Stimulated activated CD4-positive, alpha-beta T cell treated with anti-CD3 and anti-CD28 coated beads, TNF-alpha, amount 100 ng/mL, for 1 hour (primary cell): ENCODE data around the gene C17orf75.
"Not testable (repeated sequence)": the region's sequence is repeated elsewhere in the genome, so short reads cannot be mapped to it uniquely, and the experiment has no call there.

Experiments
- DNase-seq, 3 donors: peaks; one replicate each; pipeline ENCODE4 v3.0.0-alpha.2; 2020; ENCODE audit warnings: low read depth in 3 of 3, low spot score in 1 of 3

Gene C17orf75, protein sequence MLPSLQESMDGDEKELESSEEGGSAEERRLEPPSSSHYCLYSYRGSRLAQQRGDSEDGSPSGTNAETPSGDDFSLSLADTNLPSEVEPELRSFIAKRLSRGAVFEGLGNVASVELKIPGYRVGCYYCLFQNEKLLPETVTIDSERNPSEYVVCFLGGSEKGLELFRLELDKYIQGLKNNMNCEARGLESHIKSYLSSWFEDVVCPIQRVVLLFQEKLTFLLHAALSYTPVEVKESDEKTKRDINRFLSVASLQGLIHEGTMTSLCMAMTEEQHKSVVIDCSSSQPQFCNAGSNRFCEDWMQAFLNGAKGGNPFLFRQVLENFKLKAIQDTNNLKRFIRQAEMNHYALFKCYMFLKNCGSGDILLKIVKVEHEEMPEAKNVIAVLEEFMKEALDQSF

GRCh38 chr17:32341857-32342602, at the start of gene C17orf75:
Gene C17orf75 (minus strand): TSS chr17:32342173. CDS start chr17:32342139, 34 bp downstream.
- peak; percentile 37 to 74 (median 62) for DNase-seq

- no peak for DNase-seq
These were observed 46.9 kb upstream of the C17orf75 start for GRCh38 chr17:32388613-32389459.

DNA sequence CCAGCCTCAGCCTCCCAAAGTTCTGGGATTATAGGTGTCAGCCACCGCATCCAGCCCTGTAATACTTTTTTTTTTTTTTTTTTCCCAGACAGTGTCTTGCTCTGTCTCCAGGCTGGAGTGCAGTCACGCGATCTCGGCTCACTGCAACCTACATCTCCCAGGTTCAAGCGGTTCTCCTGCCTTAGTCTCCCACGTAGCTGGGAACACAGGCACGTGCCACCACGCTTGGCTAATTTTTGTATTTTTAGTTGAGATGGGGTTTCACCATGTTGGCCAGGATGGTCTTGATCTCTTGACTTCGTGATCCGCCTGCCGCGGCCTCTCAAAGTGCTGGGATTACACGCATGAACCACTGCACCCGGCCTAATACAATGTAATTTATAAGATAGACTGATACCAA, 46.2 kb upstream of the C17orf75 start:
- not testable (repeated sequence) for DNase-seq

- DNase-seq: no peak
These were observed 44.9 kb upstream of the C17orf75 start for GRCh38 chr17:32386844-32387243.

DNA sequence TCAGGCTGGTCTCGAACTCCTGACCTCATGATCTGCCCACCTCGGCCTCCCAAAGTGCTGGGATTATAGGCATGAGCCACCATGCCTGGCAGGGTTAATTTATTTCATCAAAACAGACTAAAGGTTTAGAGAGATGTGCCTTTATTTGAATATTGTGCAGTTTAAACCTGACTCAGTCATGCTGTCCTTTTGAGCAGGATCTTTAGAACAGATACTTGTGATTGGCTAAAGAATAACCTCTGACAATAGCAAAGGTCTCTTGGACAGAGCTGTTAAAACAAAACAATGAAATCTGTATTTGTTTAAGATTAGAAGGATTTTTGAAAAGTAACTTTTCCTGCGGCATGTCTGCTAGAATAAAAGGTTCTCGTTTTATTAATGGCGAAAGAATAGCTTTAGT, 44.0 kb upstream of the C17orf75 start:
- DNase-seq: no peak

DNA sequence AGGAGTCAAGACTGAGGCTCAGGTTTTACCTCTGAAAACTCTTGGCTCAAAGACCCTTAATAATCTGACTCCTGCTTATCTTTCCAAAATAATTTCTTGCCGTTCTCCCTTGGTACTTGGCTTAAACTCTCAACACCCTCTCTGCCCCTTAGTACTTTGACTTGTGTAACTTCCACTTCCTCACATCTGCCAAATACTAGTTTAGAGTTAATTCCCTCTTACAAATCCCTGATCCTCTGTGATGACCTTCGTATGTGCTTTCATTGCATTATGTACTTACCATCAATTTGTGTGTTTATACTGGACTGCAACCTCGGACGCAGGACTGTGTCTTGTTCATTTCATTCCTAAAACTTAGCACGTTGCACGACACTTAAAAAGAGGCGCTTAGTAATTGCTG, 43.1 kb upstream of the C17orf75 start:
- DNase-seq: no peak

- DNase-seq: no peak
These were observed 42.0 kb upstream of the C17orf75 start for GRCh38 chr17:32383926-32384434.

GRCh38 chr17:32382526-32383223, 40.7 kb upstream of the C17orf75 start:
- no peak for DNase-seq

- DNase-seq: no peak
These were observed 28.5 kb upstream of the C17orf75 start for GRCh38 chr17:32370426-32370825.

DNA sequence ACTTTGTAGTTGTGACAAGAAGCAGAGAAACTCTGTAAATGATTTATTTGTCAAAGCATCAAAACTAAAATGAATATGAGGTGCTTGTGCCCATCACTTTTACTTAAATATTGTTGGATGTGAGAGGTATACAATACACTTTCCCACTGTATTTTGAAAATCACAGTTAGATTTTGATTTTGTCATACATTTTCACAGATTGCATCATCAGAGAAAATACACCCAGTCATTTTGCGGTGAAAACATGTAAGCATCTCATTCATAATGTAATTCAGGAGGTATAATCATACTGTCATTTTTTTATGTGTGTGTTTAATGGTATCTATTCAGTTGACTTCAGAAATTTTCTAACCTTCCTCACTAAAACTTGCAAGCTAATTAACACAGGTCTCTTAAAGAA, 19.3 kb upstream of the C17orf75 start:
- no peak for DNase-seq

DNA sequence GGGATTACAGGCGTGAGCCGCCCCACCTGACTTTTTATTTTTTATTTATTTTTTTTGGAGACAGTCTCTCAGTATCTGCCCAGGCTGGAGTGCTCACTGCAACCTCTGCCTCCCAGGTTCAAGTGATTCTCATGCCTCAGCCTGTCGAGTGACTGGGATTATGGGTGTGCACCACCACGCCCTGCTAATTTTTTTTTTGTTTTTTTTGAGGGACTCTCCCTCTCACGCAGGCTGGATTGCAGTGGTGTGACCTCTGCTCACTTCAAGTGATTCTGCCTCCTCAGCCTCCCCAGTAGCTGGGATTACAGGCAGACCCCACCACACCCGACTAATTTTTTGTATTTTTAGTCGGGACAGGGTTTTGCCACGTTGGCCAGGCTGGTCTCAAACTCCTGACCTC, 15.6 kb upstream of the C17orf75 start:
- DNase-seq: no peak

GRCh38 chr17:32356750-32357149, 14.8 kb upstream of the C17orf75 start:
- no peak for DNase-seq

DNA sequence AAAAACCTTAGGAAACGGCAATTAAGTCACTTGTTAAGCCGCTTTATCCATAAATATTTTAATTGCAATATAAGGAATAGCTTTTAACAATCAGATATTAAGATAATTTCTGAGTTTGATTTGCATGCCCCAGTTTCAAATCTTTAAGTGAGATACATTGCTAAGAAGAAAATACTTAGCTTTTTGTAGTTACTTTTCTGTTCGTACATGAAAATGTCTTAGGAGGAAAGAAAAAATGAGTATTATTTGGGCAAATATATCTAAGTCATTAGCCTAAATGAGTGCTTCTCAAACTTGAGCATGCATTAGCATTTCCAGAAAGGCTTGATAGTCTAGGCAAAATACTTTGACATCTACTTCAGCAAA, 14.4 kb upstream of the C17orf75 start:
- DNase-seq: no peak

DNA sequence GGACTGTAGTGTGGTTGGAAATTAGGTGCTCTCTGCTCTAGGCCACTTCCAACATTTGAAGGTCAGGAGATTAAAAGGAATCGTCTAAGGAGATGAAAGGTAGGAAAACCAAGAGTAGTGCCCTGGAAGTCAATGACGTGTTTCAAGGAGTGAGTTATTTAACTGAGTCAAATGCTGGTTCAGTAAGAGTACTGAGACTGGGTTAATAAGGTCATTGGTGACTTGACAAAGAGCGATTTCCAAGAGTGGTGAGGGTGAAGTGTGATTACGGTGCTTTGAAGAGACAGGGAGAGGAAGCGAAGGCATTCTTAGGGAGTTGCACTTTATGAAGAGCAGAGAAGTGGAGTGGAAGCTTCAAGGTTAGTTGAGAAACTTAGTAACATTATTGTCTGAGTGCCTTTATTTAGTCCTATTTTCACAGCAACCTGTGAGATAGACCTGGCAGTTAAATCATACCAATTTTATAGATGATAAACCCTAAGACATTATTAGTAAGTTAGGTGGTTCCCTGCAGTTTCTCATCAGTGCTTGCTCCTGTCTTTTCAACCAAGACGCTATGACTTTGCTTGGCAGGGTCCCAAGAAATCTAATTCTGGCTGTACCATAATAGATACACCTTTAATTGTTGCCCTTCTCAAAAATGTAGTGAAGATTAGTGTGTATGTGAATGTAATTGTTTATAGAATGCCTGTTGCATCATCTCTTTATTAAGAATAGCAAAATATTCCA, 13.8 kb upstream of the C17orf75 start:
- no peak for DNase-seq

DNA sequence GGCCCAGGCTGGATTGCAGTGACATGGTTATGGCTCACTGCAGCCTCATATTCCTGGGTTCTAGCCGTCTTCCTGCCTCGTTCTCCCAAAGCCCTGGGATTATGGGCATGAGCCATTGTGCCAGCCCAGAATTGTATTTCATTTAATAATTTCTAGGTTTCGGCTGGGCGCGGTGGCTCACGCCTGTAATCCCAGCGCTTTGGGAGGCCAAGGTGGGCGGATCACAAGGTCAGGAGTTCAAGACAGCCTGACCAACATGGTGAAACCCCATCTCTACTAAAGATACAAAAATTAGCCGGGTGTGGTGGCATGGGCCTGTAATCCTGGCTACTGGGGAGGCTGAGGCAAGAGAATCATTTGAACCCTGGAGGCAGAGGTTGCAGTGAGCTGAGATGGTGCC, 10.8 kb upstream of the C17orf75 start:
- not testable (repeated sequence) for DNase-seq

- DNase-seq: no peak
These were observed 8.9 kb upstream of the C17orf75 start for GRCh38 chr17:32350666-32351418.

- peak; percentile 85 to 86 (median 85) for DNase-seq
These were observed 8.1 kb upstream of the C17orf75 start, which contains the start of gene ZNF207 for GRCh38 chr17:32349854-32350665. Gene ZNF207 (plus strand): TSS chr17:32350157. CDS start chr17:32350286, 129 bp downstream.

- no peak for DNase-seq
These were observed 7.5 kb upstream of the C17orf75 start for GRCh38 chr17:32349503-32349853.

DNA sequence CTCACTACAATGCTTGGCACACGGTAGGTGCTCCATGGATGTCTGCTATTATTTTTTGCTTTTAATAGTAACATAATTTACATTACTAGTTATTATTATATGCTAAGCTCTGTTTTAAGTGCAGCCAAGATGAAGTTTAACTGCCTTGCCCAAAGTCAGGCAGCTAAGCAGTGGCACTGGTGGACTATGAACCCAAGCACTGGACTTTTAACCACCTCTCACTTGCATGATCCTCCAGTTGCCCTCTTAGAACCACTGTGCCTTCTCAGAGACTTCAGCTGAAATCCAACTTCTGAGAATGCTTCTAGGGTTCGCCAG, 6.5 kb upstream of the C17orf75 start:
- no peak for DNase-seq
